KOPT-K1 (cell line): ENCODE data around the gene AFF2.
"Not testable (repeated sequence)": the region's sequence is repeated elsewhere in the genome, so short reads cannot be mapped to it uniquely, and the experiment has no call there.

ENCODE experiments used
- H3K27ac ChIP-seq: fragments of 200-600 bp; sonication (generic); 2 replicates; pipeline ENCODE4 v1.5.1; 2016; ENCODE audit warnings: antibody characterized with exemption, mild to moderate bottlenecking, low read depth, low read length; ENCODE audit not compliant: poor library complexity, severe bottlenecking
- H3K36me3 ChIP-seq: fragments of 200-600 bp; sonication (generic); 2 replicates; pipeline ENCODE4 v1.5.1; 2017; ENCODE audit warnings: antibody characterized with exemption, mild to moderate bottlenecking, low read length, moderate library complexity; ENCODE audit not compliant: insufficient read depth
- H3K9me3 ChIP-seq: fragments of 200-600 bp; sonication (generic); 2 replicates; pipeline ENCODE4 v1.5.1; 2017; ENCODE audit warnings: antibody characterized with exemption, low read length, mild to moderate bottlenecking; ENCODE audit not compliant: insufficient read depth, poor library complexity, severe bottlenecking

AFF2 gene

GRCh38 chrX:148885203-148885602 lies 384.8 kb downstream of the AFF2 start:
- Histone ChIP-seq H3K36me3 (peaks cover 10% of the 10 kb centered on the region; the same call in 1 of the 2 replicates), H3K27ac (no peak overlapping the region), H3K9me3 (no peaks in the 10 kb centered on the region)

- peaks cover 8% of the 10 kb centered on the region; the same call in 1 of the 2 replicates for H3K36me3 ChIP-seq
- H3K27ac ChIP-seq, result no peak overlapping the region
- H3K9me3 ChIP-seq, result no peaks in the 10 kb centered on the region
These were observed 393.0 kb downstream of the AFF2 start for GRCh38 chrX:148893395-148893794.

GRCh38 chrX:148902581-148902980 lies 402.2 kb downstream of the AFF2 start:
- H3K36me3 ChIP-seq, result peaks cover 7% of the 10 kb centered on the region; the same call in 1 of the 2 replicates
- peaks cover 9% of the 10 kb centered on the region for H3K9me3 ChIP-seq
- no peak overlapping the region for H3K27ac ChIP-seq

GRCh38 chrX:148903176-148903575 lies 402.8 kb downstream of the AFF2 start:
- peaks cover 9% of the 10 kb centered on the region for H3K9me3 ChIP-seq
- peaks cover 7% of the 10 kb centered on the region; the same call in 1 of the 2 replicates for H3K36me3 ChIP-seq
- no peak overlapping the region for H3K27ac ChIP-seq

- H3K36me3 ChIP-seq, result peaks cover 7% of the 10 kb centered on the region; the same call in 1 of the 2 replicates
- peaks cover 9% of the 10 kb centered on the region for H3K9me3 ChIP-seq
- no peak overlapping the region for H3K27ac ChIP-seq
These were observed 404.1 kb downstream of the AFF2 start for GRCh38 chrX:148904421-148905111.

GRCh38 chrX:148905400-148905799 lies 405.0 kb downstream of the AFF2 start:
- Histone ChIP-seq H3K27ac (no peak overlapping the region), H3K36me3 (peaks cover 7% of the 10 kb centered on the region; the same call in 1 of the 2 replicates), H3K9me3 (peaks cover 9% of the 10 kb centered on the region)

GRCh38 chrX:148906628-148907027 lies 406.2 kb downstream of the AFF2 start:
- not testable (repeated sequence) for H3K27ac ChIP-seq, H3K36me3 ChIP-seq, H3K9me3 ChIP-seq

- H3K36me3 ChIP-seq, result peaks cover 7% of the 10 kb centered on the region; the same call in 1 of the 2 replicates
- H3K9me3 ChIP-seq, result peaks cover 9% of the 10 kb centered on the region
- H3K27ac ChIP-seq, result no peak overlapping the region
These were observed 409.3 kb downstream of the AFF2 start for GRCh38 chrX:148909758-148910157.

GRCh38 chrX:148913971-148914370 lies 413.6 kb downstream of the AFF2 start:
- Histone ChIP-seq H3K9me3 (no peaks in the 10 kb centered on the region), H3K36me3 (no peaks in the 10 kb centered on the region)

GRCh38 chrX:148914783-148915182 lies 414.4 kb downstream of the AFF2 start:
- Histone ChIP-seq H3K36me3 (no peaks in the 10 kb centered on the region), H3K27ac (no peak overlapping the region), H3K9me3 (no peaks in the 10 kb centered on the region)

More at GRCh38 chrX:148913971-148914370, 413.6 kb downstream of the AFF2 start:
- H3K27ac ChIP-seq, result no peak overlapping the region

GRCh38 chrX:148915474-148915873 lies 415.1 kb downstream of the AFF2 start:
- Histone ChIP-seq H3K36me3 (no peaks in the 10 kb centered on the region), H3K9me3 (no peaks in the 10 kb centered on the region), H3K27ac (no peak overlapping the region)

- Histone ChIP-seq H3K36me3 (no peaks in the 10 kb centered on the region), H3K27ac (no peak overlapping the region), H3K9me3 (no peaks in the 10 kb centered on the region)
These were observed 417.0 kb downstream of the AFF2 start for GRCh38 chrX:148917441-148917840.

GRCh38 chrX:148923631-148924030 lies 423.2 kb downstream of the AFF2 start:
- H3K27ac ChIP-seq, result no peak overlapping the region
- H3K9me3 ChIP-seq, result no peaks in the 10 kb centered on the region
- no peaks in the 10 kb centered on the region for H3K36me3 ChIP-seq

- no peaks in the 10 kb centered on the region for H3K9me3 ChIP-seq
- no peaks in the 10 kb centered on the region for H3K36me3 ChIP-seq
- H3K27ac ChIP-seq, result no peak overlapping the region
These were observed 426.0 kb downstream of the AFF2 start for GRCh38 chrX:148926371-148926770.

- H3K27ac ChIP-seq, result no peak overlapping the region
- H3K9me3 ChIP-seq, result no peaks in the 10 kb centered on the region
- H3K36me3 ChIP-seq, result no peaks in the 10 kb centered on the region
These were observed 428.4 kb downstream of the AFF2 start for GRCh38 chrX:148928811-148929210.

GRCh38 chrX:148929686-148930085 lies 429.3 kb downstream of the AFF2 start:
- Histone ChIP-seq H3K9me3 (no peaks in the 10 kb centered on the region), H3K36me3 (no peaks in the 10 kb centered on the region), H3K27ac (no peak overlapping the region)
